SJSA1 (cell line): ENCODE data around the gene KCNN1. TPM values are rescaled to one million over a fixed set of nuclear protein-coding genes. Genes with fewer than 3 reads are reported as not detected.
"Not testable (repeated sequence)": the region's sequence is repeated elsewhere in the genome, so short reads cannot be mapped to it uniquely, and the experiment has no call there.

Experiments
- DNase-seq, 2 experiments: peaks; one replicate each; pipeline ENCODE4 v3.0.0-alpha.2; 2015 to 2020; ENCODE audit warnings: low spot score in 2 of 2, low read depth in 1 of 2
- H3K27ac ChIP-seq: fragments of 250-450 bp; sonication (Bioruptor Pico); 2 replicates; pipeline ENCODE4 v1.5.1; 2020; ENCODE audit warnings: mild to moderate bottlenecking, moderate library complexity
- H3K27me3 ChIP-seq: fragments of 250-450 bp; sonication (Bioruptor Pico); replicated peaks from 2 replicates; pipeline ENCODE4 v1.5.1; 2020; ENCODE audit warnings: mild to moderate bottlenecking, moderate library complexity
- H3K36me3 ChIP-seq: fragments of 250-450 bp; sonication (Bioruptor Pico); 2 replicates; pipeline ENCODE4 v1.5.1; 2020; ENCODE audit warnings: mild to moderate bottlenecking
- H3K4me1 ChIP-seq: fragments of 250-450 bp; sonication (Bioruptor Pico); replicated peaks from 2 replicates; pipeline ENCODE4 v1.6.1; 2021; ENCODE audit warnings: mild to moderate bottlenecking
- H3K4me3 ChIP-seq: fragments of 250-450 bp; sonication (Bioruptor Pico); 2 replicates; pipeline ENCODE4 v1.5.1; 2020; ENCODE audit warnings: mild to moderate bottlenecking
- H3K9me3 ChIP-seq: fragments of 250-450 bp; sonication (Bioruptor Pico); replicated peaks from 2 replicates; pipeline ENCODE4 v1.5.1; 2020; ENCODE audit warnings: mild to moderate bottlenecking
- total RNA-seq: library from RNA; depleted of rRNA; stranded (reverse); fragments of >200 nt; shearing (Covaris generic); gene quantifications from 2 replicates; pipeline ENCODE4 v1.2.3, GENCODE V29; 2014

KCNN1 gene
- total RNA-seq, 1 experiment from 2014 or later: not detected

GRCh38 chr19:17993076-17993813 lies 26.3 kb downstream of the KCNN1 start:
- H3K36me3 ChIP-seq: no peaks in the 10 kb centered on the region
- peaks cover 8% of the 10 kb centered on the region for H3K27me3 ChIP-seq
- H3K27ac ChIP-seq: no peak overlapping the region
- DNase-seq: no peak
- no peak overlapping the region for H3K4me3 ChIP-seq
- no peaks in the 10 kb centered on the region for H3K9me3 ChIP-seq
- peaks cover 8% of the 10 kb centered on the region for H3K4me1 ChIP-seq

- Histone ChIP-seq H3K27me3 (peaks cover 8% of the 10 kb centered on the region), H3K27ac (no peak overlapping the region), H3K36me3 (peaks cover 6% of the 10 kb centered on the region), H3K9me3 (no peaks in the 10 kb centered on the region), H3K4me1 (peaks cover 27% of the 10 kb centered on the region), H3K4me3 (no peak overlapping the region)
- peak; percentile 69 to 86 for DNase-seq
Measured at GRCh38 chr19:17996826-17997316, 30.0 kb downstream of the KCNN1 start.

GRCh38 chr19:17997969-17998826 lies 31.3 kb downstream of the KCNN1 start:
- DNase-seq: no peak
- Histone ChIP-seq H3K9me3 (no peaks in the 10 kb centered on the region), H3K27me3 (peaks cover 8% of the 10 kb centered on the region), H3K4me1 (peaks cover 35% of the 10 kb centered on the region), H3K4me3 (no peak overlapping the region), H3K27ac (no peak overlapping the region), H3K36me3 (peaks cover 17% of the 10 kb centered on the region)

GRCh38 chr19:17998827-17999150 lies 31.9 kb downstream of the KCNN1 start:
- H3K36me3 ChIP-seq: peaks cover 18% of the 10 kb centered on the region
- H3K9me3 ChIP-seq: no peaks in the 10 kb centered on the region
- H3K4me1 ChIP-seq: peaks cover 35% of the 10 kb centered on the region
- no peak overlapping the region for H3K27ac ChIP-seq
- H3K27me3 ChIP-seq: peaks cover 5% of the 10 kb centered on the region
- H3K4me3 ChIP-seq: no peak overlapping the region
- DNase-seq: no peak

- DNase-seq: no peak
- peaks cover 18% of the 10 kb centered on the region for H3K36me3 ChIP-seq
- H3K27ac ChIP-seq: peak overlapping the region; percentile 80; the same call in 1 of the 2 replicates
- peaks cover 2% of the 10 kb centered on the region; the same call in 1 of the 2 replicates for H3K27me3 ChIP-seq
- no peaks in the 10 kb centered on the region for H3K9me3 ChIP-seq
- peak overlapping the region; percentile 89 for H3K4me3 ChIP-seq
- peaks cover 35% of the 10 kb centered on the region for H3K4me1 ChIP-seq
Measured at GRCh38 chr19:17999684-18000479, 33.0 kb downstream of the KCNN1 start.

- H3K4me1 ChIP-seq: peaks cover 35% of the 10 kb centered on the region
- H3K9me3 ChIP-seq: no peaks in the 10 kb centered on the region
- no peaks in the 10 kb centered on the region for H3K27me3 ChIP-seq
- DNase-seq: no peak
- H3K4me3 ChIP-seq: peak overlapping the region; percentile 89
- H3K36me3 ChIP-seq: peaks cover 18% of the 10 kb centered on the region
- H3K27ac ChIP-seq: peak overlapping the region; percentile 80
Measured at GRCh38 chr19:18000480-18000914, 33.6 kb downstream of the KCNN1 start.

- DNase-seq: peak; percentile 92 to 93
- Histone ChIP-seq H3K27me3 (no peaks in the 10 kb centered on the region), H3K27ac (peak overlapping the region; percentile 80)
Measured at GRCh38 chr19:18000915-18001776, 34.2 kb downstream of the KCNN1 start.

GRCh38 chr19:18001777-18002345 lies 35.0 kb downstream of the KCNN1 start:
- peak overlapping the region; percentile 89 for H3K4me3 ChIP-seq
- no peaks in the 10 kb centered on the region for H3K9me3 ChIP-seq
- no peaks in the 10 kb centered on the region for H3K27me3 ChIP-seq
- H3K36me3 ChIP-seq: peaks cover 18% of the 10 kb centered on the region
- H3K4me1 ChIP-seq: peaks cover 33% of the 10 kb centered on the region
- H3K27ac ChIP-seq: no peak overlapping the region
- DNase-seq: no peak

More at GRCh38 chr19:18000915-18001776, 34.2 kb downstream of the KCNN1 start:
- H3K36me3 ChIP-seq: peaks cover 18% of the 10 kb centered on the region
- H3K9me3 ChIP-seq: no peaks in the 10 kb centered on the region
- H3K4me3 ChIP-seq: peak overlapping the region; percentile 89
- peaks cover 35% of the 10 kb centered on the region for H3K4me1 ChIP-seq

GRCh38 chr19:18002347-18002850 lies 35.5 kb downstream of the KCNN1 start:
- H3K9me3 ChIP-seq: no peaks in the 10 kb centered on the region
- peaks cover 18% of the 10 kb centered on the region for H3K36me3 ChIP-seq
- H3K27ac ChIP-seq: no peak overlapping the region
- H3K4me1 ChIP-seq: peaks cover 36% of the 10 kb centered on the region
- peak overlapping the region; percentile 89; the same call in 1 of the 2 replicates for H3K4me3 ChIP-seq
- no peaks in the 10 kb centered on the region for H3K27me3 ChIP-seq
- DNase-seq: no peak

- H3K4me3 ChIP-seq, DNase-seq, H3K9me3 ChIP-seq, H3K27ac ChIP-seq, H3K27me3 ChIP-seq: not testable (repeated sequence)
- H3K36me3 ChIP-seq: peaks cover 42% of the 10 kb centered on the region
- H3K4me1 ChIP-seq: peaks cover 48% of the 10 kb centered on the region
Measured at GRCh38 chr19:18005750-18006149, 38.8 kb downstream of the KCNN1 start.

- no peaks in the 10 kb centered on the region for H3K9me3 ChIP-seq
- DNase-seq: peak; percentile 80 to 81
- H3K36me3 ChIP-seq: peaks cover 47% of the 10 kb centered on the region
- H3K4me1 ChIP-seq: peaks cover 35% of the 10 kb centered on the region
- H3K4me3 ChIP-seq: peak overlapping the region; percentile 34
- no peak overlapping the region for H3K27ac ChIP-seq
- H3K27me3 ChIP-seq: no peaks in the 10 kb centered on the region
Measured at GRCh38 chr19:18007044-18007916, 40.4 kb downstream of the KCNN1 start.
